Naive thymus-derived CD4-positive, alpha-beta T cell (primary cell): ENCODE measurements around the gene GSTT4. TPM values are rescaled to one million over a fixed set of nuclear protein-coding genes. Genes with fewer than 3 reads are reported as not detected.

Experiments
- polyA plus RNA-seq, 2 donors: library from polyadenylated mRNA; unstranded; fragments of 300-500 nt; fragmentation: Illumina TruSeq; gene quantifications; one replicate each; pipeline ENCODE4 v1.2.3, GENCODE V29; 2021
- total RNA-seq, 6 experiments: library from RNA in 5 of 6; stranded (reverse) in 5 of 6; gene quantifications; 1 replicate in 5 of 6; 2 replicates in 1 of 6; pipeline ENCODE4 v1.2.3 and lab custom pipeline; 2021 to 2026

GSTT4 gene
- total and polyA plus RNA-seq, 7 experiments from 2014 or later, result not detected

Other genes with a start within 250 kb of the GSTT4 start
- gene C22orf15, start 242.5 kb downstream of the GSTT4 start, total RNA-seq, result 1 to 10 TPM in 4 of 5 experiments, not detected in 1; 1.2 to 5.7 (median 3.9) TPM
- gene C22orf15, start 242.5 kb downstream of the GSTT4 start, polyA plus RNA-seq, result 1 to 10 TPM; 1.6 to 2.4 TPM
- gene CHCHD10, start 237.5 kb downstream of the GSTT4 start, total RNA-seq, result 10 to 100 TPM; 38.2 to 56.1 (median 46.4) TPM
- 10 to 100 TPM; 25.6 to 32.8 TPM for gene CHCHD10, start 237.5 kb downstream of the GSTT4 start, polyA plus RNA-seq
- 1 to 10 TPM in 4 of 5 experiments, not detected in 1; 2.0 to 4.0 (median 3.4) TPM for gene MMP11, start 232.6 kb downstream of the GSTT4 start, total RNA-seq
- 1 to 10 TPM; 2.0 to 4.3 TPM for gene MMP11, start 232.6 kb downstream of the GSTT4 start, polyA plus RNA-seq
- gene SMARCB1, start 218.5 kb downstream of the GSTT4 start, total RNA-seq, result 10 to 100 TPM; 47.1 to 81.1 (median 54.2) TPM
- gene SMARCB1, start 218.5 kb downstream of the GSTT4 start, polyA plus RNA-seq, result 10 to 100 TPM; 37.0 to 49.8 TPM
- 10 to 100 TPM in 1 of 5 experiments, 1 to 10 TPM in 4; 1.6 to 16.2 (median 6.5) TPM for gene DERL3, start 166.4 kb downstream of the GSTT4 start, total RNA-seq
- gene DERL3, start 166.4 kb downstream of the GSTT4 start, polyA plus RNA-seq, result not detected
- gene SLC2A11, start 147.6 kb downstream of the GSTT4 start, total RNA-seq, result 10 to 100 TPM; 10.5 to 29.7 (median 14.7) TPM
- 1 to 10 TPM; 5.9 to 8.3 TPM for gene SLC2A11, start 147.6 kb downstream of the GSTT4 start, polyA plus RNA-seq
- gene MIF, start 111.1 kb downstream of the GSTT4 start, total RNA-seq, result 1,000 to 10,000 TPM in 1 of 5 experiments, 100 to 1,000 TPM in 4; 179 to 1,010 (median 197) TPM
- gene MIF, start 111.1 kb downstream of the GSTT4 start, polyA plus RNA-seq, result 1,000 to 10,000 TPM in 1 of 2 donors, 100 to 1,000 TPM in 1; 945 to 1,099 TPM
- gene GSTT2B, start 44.3 kb downstream of the GSTT4 start, total RNA-seq, result not detected
- gene GSTT2B, start 44.3 kb downstream of the GSTT4 start, polyA plus RNA-seq, result not detected
- gene DDTL, start 38.6 kb downstream of the GSTT4 start, total RNA-seq, result 1 to 10 TPM; 3.3 to 5.7 (median 4.9) TPM
- gene DDTL, start 38.6 kb downstream of the GSTT4 start, polyA plus RNA-seq, result 1 to 10 TPM; 2.3 to 2.9 TPM
- 100 to 1,000 TPM in 1 of 5 experiments, 10 to 100 TPM in 4; 66.8 to 108 (median 80.2) TPM for gene DDT, start 31.0 kb downstream of the GSTT4 start, total RNA-seq
- 100 to 1,000 TPM in 1 of 2 donors, 10 to 100 TPM in 1; 66.3 to 122 TPM for gene DDT, start 31.0 kb downstream of the GSTT4 start, polyA plus RNA-seq
- not detected for gene GSTT2, start 25.3 kb downstream of the GSTT4 start, total RNA-seq
- not detected for gene GSTT2, start 25.3 kb downstream of the GSTT4 start, polyA plus RNA-seq
- 100 to 1,000 TPM; 140 to 150 (median 145) TPM for gene CABIN1, start 5.9 kb upstream of the GSTT4 start, total RNA-seq
- 10 to 100 TPM; 10.2 to 14.7 TPM for gene CABIN1, start 5.9 kb upstream of the GSTT4 start, polyA plus RNA-seq
- 1 to 10 TPM; 1.0 to 2.3 (median 1.7) TPM for gene SUSD2, start 176.0 kb upstream of the GSTT4 start, total RNA-seq
- under 1 TPM in 1 of 2 donors, not detected in 1; 0.40 TPM for gene SUSD2, start 176.0 kb upstream of the GSTT4 start, polyA plus RNA-seq
- gene GGT5, start 239.6 kb upstream of the GSTT4 start, total RNA-seq, result under 1 TPM in 4 of 5 experiments, not detected in 1; 0.14 to 0.77 (median 0.42) TPM
- not detected for gene GGT5, start 239.6 kb upstream of the GSTT4 start, polyA plus RNA-seq